ENCODE data around the gene DCAF8L1.

DNA sequence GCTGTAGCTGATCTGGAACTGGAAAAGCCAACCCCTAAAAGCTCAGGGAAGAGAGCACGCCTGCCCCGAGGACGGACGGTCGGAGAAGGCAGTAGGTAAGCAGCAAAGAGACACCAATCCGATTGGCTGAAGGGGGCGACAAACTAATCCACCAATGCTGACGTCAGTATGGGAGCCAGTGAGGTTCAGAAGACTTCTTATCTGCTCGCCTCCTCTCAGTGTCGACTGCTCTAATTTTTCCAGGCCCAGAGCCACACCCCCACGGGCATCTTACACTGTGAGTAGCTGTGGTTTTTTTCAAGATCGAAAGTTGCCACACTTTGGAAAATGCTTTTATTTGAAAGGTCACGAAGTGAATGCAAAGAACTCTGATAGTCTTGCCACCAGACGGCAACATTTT lies at the start of gene DCAF8L1:
- no peak for TF ChIP-seq POLR2A (IDR thresholded peaks at IDR 0.05)
- TF ChIP-seq, protein P1, sequence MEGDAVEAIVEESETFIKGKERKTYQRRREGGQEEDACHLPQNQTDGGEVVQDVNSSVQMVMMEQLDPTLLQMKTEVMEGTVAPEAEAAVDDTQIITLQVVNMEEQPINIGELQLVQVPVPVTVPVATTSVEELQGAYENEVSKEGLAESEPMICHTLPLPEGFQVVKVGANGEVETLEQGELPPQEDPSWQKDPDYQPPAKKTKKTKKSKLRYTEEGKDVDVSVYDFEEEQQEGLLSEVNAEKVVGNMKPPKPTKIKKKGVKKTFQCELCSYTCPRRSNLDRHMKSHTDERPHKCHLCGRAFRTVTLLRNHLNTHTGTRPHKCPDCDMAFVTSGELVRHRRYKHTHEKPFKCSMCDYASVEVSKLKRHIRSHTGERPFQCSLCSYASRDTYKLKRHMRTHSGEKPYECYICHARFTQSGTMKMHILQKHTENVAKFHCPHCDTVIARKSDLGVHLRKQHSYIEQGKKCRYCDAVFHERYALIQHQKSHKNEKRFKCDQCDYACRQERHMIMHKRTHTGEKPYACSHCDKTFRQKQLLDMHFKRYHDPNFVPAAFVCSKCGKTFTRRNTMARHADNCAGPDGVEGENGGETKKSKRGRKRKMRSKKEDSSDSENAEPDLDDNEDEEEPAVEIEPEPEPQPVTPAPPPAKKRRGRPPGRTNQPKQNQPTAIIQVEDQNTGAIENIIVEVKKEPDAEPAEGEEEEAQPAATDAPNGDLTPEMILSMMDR (IDR thresholded peaks at IDR 0.05): no peak
